DMS53 treated with DMSO at 0.1 percent for 48 hours (cell line): ENCODE results near the gene RNASE11.
"Not testable (repeated sequence)": the region's sequence is repeated elsewhere in the genome, so short reads cannot be mapped to it uniquely, and the experiment has no call there.

ENCODE experiments used
- DNase-seq: peaks from one replicate; lab custom pipeline; 2025; ENCODE audit not compliant: unreplicated experiment; lab: John Stamatoyannopoulos, UW

The RNASE11 gene

GRCh38 chr14:20587489-20588154, at the start of gene RNASE11:
RNASE11 (minus strand) TSS chr14:20588001.
- no peak for DNase-seq

GRCh38 chr14:20632831-20633691, 45.3 kb upstream of the RNASE11 start:
- no peak for DNase-seq

- no peak for DNase-seq
Observed at GRCh38 chr14:20632448-20632830, 44.6 kb upstream of the RNASE11 start.

GRCh38 chr14:20631880-20632389, 44.1 kb upstream of the RNASE11 start:
- no peak for DNase-seq

- no peak for DNase-seq
Observed at GRCh38 chr14:20631023-20631879, 43.5 kb upstream of the RNASE11 start.

- DNase-seq: no peak
Observed at GRCh38 chr14:20630340-20631022, 42.7 kb upstream of the RNASE11 start.

- no peak for DNase-seq
Observed at GRCh38 chr14:20628063-20628854, 40.5 kb upstream of the RNASE11 start.

- no peak for DNase-seq
Observed at GRCh38 chr14:20627346-20628027, 39.7 kb upstream of the RNASE11 start.

- no peak for DNase-seq
Observed at GRCh38 chr14:20626274-20626673, 38.5 kb upstream of the RNASE11 start.

GRCh38 chr14:20624495-20625070, 36.8 kb upstream of the RNASE11 start:
- DNase-seq: no peak

- DNase-seq: no peak
Observed at GRCh38 chr14:20623798-20624197, 36.0 kb upstream of the RNASE11 start.

- no peak for DNase-seq
Observed at GRCh38 chr14:20622816-20623291, 35.1 kb upstream of the RNASE11 start.

GRCh38 chr14:20620798-20621478, 33.1 kb upstream of the RNASE11 start:
- DNase-seq: no peak

GRCh38 chr14:20619688-20620087, 31.9 kb upstream of the RNASE11 start:
- not testable (repeated sequence) for DNase-seq

GRCh38 chr14:20618271-20618749, 30.5 kb upstream of the RNASE11 start:
- no peak for DNase-seq

- DNase-seq: no peak
Observed at GRCh38 chr14:20617138-20618003, 29.6 kb upstream of the RNASE11 start.

GRCh38 chr14:20615996-20616395, 28.2 kb upstream of the RNASE11 start:
- DNase-seq: no peak
